ENCODE measurements around the gene QRFP. TPM values are rescaled to one million over a fixed set of nuclear protein-coding genes. Genes with fewer than 3 reads are reported as not detected.

Gene QRFP
- total RNA-seq, 1 donor from 2014 or later = not detected

GRCh38 chr9:130886981-130887380 lies 9.6 kb downstream of the QRFP start:
- no peaks in the 10 kb centered on the region for H3K4me1 ChIP-seq
- no peak overlapping the region for H3K4me3 ChIP-seq
- H3K27me3 ChIP-seq (ENCODE audit: low read depth) = no peaks in the 10 kb centered on the region
- no peak for TF ChIP-seq CTCF (IDR thresholded peaks at IDR 0.05; ENCODE audit: borderline replicate concordance)
- H3K36me3 ChIP-seq = peaks cover 91% of the 10 kb centered on the region
- H3K9me3 ChIP-seq (replicated peaks) = no peaks in the 10 kb centered on the region
- DNase-seq = no peak
- H3K27ac ChIP-seq (replicated peaks) = no peak overlapping the region
- intact Hi-C loops (cut with micrococcal nuclease) = no loop called here

GRCh38 chr9:130885484-130886375 lies 10.9 kb downstream of the QRFP start:
- Histone ChIP-seq H3K27me3 (ENCODE audit: low read depth) (no peaks in the 10 kb centered on the region), H3K27ac (replicated peaks) (no peak overlapping the region), H3K4me1 (no peaks in the 10 kb centered on the region), H3K4me3 (no peak overlapping the region), H3K36me3 (peaks cover 95% of the 10 kb centered on the region), H3K9me3 (replicated peaks) (no peaks in the 10 kb centered on the region)
- no peak for TF ChIP-seq CTCF (IDR thresholded peaks at IDR 0.05; ENCODE audit: borderline replicate concordance)
- DNase-seq = no peak
- intact Hi-C loops (cut with micrococcal nuclease) = no loop called here

- no peak for TF ChIP-seq CTCF (IDR thresholded peaks at IDR 0.05; ENCODE audit: borderline replicate concordance)
- Histone ChIP-seq H3K4me3 (no peak overlapping the region), H3K36me3 (peaks cover 97% of the 10 kb centered on the region), H3K4me1 (no peaks in the 10 kb centered on the region), H3K27ac (replicated peaks) (no peak overlapping the region), H3K9me3 (replicated peaks) (no peaks in the 10 kb centered on the region), H3K27me3 (ENCODE audit: low read depth) (no peaks in the 10 kb centered on the region)
- intact Hi-C loops (cut with micrococcal nuclease) = no loop called here
- DNase-seq = no peak
Measured at GRCh38 chr9:130884542-130885483, 11.8 kb downstream of the QRFP start.

- no peak overlapping the region for H3K4me3 ChIP-seq
- no peaks in the 10 kb centered on the region for H3K4me1 ChIP-seq
- H3K27me3 ChIP-seq (ENCODE audit: low read depth) = no peaks in the 10 kb centered on the region
- H3K9me3 ChIP-seq (replicated peaks) = no peaks in the 10 kb centered on the region
- no peak for DNase-seq
- peaks cover 97% of the 10 kb centered on the region for H3K36me3 ChIP-seq
- no peak for TF ChIP-seq CTCF (IDR thresholded peaks at IDR 0.05; ENCODE audit: borderline replicate concordance)
- intact Hi-C loops (cut with micrococcal nuclease) = no loop called here
- no peak overlapping the region for H3K27ac ChIP-seq (replicated peaks)
Measured at GRCh38 chr9:130884111-130884531, 12.5 kb downstream of the QRFP start.

- Histone ChIP-seq H3K27me3 (ENCODE audit: low read depth) (no peaks in the 10 kb centered on the region), H3K9me3 (replicated peaks) (no peaks in the 10 kb centered on the region), H3K4me3 (no peak overlapping the region), H3K4me1 (no peaks in the 10 kb centered on the region), H3K27ac (replicated peaks) (no peak overlapping the region), H3K36me3 (peaks cover 98% of the 10 kb centered on the region)
- DNase-seq = no peak
- TF ChIP-seq CTCF (IDR thresholded peaks at IDR 0.05; ENCODE audit: borderline replicate concordance) = no peak
- intact Hi-C loops (cut with micrococcal nuclease) = no loop called here
Measured at GRCh38 chr9:130883479-130883878, 13.1 kb downstream of the QRFP start.
